ENCODE data around the gene DCAF16.

The DCAF16 gene

DNA sequence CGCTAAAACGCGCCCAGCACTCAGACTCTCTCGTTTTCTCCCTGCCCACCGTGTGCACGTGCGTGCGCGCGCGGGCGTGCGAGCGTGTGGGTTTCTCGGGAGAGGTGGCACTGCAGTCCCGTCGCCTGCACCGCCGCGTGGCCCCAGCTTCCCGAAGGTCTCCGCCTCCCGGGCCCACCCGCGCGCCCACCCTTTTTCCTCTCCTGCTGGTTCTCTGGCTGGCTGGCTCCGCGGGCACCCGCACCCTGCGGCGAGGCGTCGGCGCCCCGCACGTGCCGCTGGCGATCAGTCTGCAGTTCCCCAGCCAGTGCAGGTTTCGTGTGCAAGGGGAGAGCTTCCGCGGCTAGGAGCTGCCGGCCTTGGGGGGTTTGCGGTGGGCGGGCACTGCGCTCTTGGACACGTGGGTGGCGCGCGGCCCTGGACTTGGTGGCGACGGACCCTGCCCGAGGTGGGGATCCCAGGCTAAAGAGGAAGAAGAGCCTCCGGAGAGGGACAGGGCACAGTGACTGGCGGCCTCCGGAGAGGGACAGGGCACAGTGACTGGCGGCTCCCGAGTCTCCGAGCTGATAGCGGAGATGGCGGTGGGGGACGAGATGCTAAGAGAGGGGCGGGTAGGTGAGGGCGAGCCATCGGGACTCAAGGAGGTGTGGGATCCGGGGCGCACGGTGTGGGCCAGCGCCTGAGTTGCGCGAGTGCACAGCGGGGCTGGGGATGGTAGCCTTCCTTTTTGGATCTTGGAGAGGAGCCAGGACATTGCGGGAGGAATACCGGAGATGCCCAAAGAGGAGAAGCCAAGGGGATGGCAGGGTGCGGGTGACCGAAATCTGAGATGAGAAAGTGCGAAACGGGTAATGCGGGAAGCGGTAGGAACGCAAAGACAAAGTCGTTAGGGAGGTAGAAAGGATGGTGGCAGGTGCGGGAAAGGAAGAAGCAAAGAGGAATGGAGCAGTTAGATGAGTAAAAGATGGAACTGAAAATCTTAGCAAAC is 29.0 kb downstream of the DCAF16 start, which contains the start of gene FAM184B:
Gene FAM184B (minus strand): TSS at position 322 of the 988 bp plus-strand sequence. CDS start 322 bp downstream, outside the sequence.
- DNase-seq, result no peak

DNA sequence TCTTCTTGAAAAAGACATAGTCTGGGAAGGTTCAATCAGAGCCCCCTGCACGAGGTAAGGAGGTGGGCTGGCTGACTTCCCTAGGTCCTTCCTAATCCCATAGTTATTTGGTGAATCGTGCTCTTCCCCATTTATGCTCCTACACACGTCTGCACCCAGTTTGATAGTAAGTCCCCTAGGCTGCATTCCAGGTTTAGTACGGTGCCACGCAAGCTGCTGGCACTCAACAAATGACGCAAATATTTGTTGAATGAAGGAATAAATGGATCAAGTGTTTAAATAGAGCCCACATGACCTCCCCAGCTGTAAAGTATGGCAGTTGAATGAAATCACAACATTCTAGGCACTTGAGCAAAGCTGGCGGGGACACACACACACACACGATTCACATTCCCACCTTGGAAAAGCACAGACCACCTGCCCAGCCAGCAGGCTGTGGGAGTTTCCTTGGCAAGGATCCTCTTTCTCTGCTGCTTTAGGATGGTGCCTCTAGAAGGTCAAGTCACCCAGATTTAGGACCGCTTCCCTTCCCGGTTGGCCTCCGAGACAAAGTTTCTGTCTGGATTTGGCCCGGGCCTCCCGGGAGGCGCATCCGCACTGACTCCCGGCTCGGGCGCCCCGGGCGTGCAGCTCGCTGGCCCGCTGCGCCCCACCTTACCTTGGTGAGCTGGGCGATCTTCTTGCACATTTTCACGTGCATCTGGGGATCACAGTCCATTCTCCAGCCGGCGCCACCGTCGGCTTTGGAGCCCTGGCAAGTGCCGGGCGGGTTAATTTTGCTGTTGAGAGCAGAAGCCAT is 29.9 kb downstream of the DCAF16 start:
- DNase-seq, result no peak

DNA sequence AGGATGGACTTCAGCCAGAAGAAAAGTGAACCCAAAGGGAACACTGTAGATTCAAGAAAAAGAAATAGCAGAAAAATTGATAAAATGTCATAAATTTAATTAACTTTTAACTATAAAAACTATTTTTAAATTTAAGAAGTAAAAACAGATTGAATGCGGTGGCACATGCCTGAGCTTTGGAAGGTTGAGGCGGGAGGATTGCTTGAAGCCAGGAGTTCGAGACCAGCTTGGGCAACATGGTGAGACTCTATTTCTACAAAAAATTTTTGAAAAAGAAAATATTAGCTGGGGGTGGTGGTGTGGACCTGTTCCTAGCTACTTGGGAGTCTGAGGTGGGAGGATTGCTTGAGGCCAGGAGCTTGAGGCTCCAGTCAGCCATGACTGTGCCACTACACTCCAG is 32.1 kb downstream of the DCAF16 start:
- no peak for DNase-seq

DNA sequence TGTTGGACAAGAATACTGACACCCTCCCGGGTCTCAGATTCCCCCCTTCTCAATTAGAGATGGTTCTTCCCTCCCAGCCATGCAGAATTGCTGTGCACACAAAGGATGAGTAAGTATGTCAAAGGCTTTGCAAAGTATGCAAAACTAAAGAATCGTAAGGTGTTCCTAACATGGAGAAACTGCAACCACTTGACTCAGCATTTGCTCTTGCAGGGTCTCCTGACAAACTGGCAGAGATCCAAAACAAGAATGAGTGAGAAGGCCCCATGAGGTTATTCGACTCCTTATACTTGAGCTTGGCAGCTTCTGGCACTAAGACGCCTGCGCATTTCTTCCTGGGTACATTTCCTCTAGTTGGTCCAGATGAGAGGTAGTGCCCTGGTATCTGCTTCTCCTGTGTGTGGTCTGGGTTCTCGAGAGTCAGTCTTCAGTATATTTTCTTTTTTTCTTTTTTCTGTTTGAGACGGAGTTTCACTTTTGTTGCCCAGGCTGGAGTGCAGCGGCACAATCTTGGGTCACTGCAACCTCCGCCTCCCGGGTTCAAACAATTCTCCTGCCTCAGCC is 37.3 kb downstream of the DCAF16 start:
- DNase-seq, result no peak

DNA sequence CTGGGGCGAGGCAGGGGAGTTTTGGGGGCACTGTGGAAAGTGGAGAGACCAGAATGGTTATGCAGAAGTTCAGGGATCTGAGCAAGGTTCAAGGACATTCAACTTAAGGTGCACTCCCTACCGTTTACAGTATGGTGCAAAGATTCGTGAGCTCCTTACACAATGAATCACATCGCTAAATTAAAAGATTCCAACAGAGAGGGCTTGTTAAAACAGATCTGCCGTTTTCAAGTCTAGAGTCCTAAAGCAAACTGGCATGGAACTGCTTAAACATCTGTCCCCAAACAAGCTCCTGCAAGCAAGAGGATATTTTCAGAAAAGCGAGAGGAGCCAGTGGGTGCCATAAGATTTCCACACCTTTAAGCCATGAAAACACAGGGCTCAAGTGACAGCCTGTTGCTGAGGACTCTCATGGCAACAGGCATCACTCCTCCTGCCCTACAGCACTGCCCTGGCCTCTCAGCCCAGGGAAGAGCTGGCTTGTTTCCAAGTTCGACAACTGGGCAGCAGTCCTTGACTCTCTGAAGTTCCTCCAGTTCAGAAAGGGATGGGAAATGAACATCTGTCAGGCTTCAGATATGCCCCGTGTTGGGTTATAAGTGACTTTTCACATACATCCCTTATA is 39.2 kb downstream of the DCAF16 start:
- no peak for DNase-seq

DNA sequence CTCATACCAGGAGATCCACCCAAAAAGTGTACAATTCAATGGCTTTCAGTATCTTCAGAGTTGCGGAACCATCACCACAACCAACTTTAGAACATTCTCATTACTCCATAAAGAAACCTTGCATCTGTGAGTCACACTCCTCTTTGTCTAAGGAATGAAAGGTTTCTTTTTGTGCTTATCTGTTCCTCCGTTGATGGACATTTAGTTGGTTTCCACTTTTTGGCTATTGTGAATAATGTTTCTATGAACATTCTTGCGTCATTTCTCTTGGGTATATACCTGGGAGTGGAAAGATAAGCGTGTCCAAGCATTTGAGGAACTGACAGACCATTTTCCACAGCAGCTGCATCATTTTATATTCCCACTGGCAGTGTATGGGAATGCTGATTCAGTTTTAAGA is 39.7 kb downstream of the DCAF16 start:
- no peak for DNase-seq

DNA sequence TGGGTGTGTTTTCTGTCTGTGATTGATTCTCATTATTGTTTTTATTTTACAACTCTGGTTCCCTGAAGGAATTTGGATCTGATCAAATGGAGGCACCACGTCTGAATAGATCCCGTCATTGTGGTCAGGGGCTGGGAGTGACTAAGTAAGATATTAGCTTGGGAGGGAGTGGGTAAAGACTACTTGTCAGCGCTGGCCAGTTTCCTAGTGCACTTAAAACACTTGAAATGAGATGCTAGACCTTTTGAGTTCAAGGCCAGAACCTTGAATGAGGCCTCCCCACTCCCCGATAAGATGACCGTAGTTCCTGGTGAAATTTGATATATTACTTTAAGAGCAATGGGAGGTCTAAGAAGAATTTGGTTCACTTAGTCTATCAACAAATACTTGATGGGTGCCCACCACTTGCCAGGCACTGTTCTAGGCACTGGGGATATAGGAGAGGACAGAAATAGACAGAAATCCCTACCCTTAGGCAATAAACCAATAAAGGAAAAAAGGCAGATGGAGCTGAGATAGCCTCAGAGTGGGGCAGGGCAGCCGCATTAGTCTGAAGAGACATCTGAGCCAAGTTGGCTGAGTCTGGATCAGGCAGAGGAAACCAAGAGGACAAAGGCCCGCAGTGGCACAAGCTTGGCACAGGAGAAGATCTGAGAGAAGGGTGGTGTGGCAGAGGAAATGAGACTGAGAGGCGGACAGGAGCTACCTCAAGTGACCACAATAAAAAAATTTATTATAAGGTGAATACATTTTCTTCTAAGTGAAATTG is 41.0 kb downstream of the DCAF16 start:
- no peak for DNase-seq

DNA sequence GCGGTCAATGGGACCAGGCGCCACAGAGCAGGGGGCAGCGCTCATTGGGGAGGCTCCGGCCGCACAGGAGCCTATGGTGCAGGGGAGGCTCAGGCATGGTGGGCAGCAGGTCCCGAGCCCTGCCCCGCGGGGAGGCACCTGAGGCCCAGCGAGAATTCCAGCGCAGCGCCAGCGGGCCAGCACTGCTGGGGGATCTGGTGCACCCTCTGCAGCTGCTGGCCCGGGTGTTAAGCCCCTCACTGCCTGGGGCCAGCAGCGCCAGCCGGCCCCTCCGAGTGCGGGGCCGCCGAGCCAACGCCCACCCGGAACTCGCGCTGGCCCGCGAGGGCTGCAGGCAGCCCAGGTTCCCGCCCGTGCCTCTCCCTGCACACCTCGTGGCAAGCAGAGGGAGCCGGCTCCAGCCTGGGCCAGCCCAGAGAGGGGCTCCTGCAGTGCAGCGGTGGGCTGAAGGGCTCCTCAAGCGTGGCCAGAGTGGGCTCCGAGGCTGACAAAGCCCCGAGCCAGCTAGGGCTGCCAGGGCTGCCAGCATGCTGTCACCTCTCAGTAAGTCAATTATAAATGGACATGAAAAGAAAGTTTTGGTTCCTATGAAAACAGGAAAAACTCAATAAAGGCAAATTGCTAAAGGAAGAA is 43.6 kb downstream of the DCAF16 start:
- DNase-seq, result no peak

DNA sequence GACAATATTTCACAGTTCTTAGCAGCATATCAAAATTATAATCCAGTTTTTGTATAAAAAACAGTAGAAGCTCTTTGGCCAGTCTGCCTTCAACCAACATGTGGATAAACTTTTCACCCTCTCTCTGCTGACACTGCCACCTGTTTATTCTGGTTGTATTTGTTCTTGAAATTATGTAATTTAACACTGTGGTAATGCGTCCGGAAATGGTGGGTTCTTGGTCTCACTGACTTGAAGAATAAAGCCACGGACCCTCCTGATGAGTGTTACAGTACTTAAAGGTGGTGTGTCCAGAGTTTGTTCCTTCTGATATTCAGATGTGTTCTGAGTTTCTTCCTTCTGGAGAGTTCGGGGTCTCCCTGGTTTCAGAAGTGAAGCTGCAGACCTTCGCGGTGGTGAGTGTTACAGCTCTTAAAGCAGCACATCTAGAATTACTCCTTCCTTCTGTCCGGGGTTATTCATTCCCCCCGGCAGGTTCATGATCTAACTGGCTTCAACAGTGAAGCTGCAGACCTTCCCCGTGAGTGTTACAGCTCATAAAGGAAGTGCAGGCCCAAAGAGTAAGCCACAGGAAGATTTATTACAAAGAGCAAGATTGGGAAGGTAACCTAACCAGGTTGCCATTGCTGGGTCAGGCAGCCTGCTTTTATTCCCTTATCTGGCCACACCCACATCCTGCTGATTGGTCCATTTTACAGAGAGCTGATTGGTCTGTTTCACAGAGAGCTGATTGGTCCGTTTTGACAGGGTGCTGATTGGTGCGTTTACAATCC is 44.9 kb downstream of the DCAF16 start:
- no peak for DNase-seq

DNA sequence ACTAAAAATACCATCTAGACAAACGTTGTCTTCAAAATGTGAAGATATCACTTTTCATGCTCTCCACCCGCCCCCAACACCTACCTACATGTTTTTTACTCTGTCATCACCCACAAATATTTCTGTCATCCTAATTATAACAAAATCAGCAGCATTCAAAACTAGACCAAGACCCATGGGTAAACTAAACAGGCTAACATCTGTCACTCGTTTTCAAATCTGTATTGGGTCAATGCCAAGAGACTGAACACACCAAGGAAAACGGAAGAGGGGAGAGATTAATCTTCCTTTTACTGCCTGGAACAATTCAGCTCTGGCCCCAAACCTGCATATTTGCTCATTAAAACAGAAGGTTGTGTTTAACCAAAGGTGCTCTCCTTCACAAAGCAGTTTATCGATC is 46.6 kb downstream of the DCAF16 start:
- no peak for DNase-seq

DNA sequence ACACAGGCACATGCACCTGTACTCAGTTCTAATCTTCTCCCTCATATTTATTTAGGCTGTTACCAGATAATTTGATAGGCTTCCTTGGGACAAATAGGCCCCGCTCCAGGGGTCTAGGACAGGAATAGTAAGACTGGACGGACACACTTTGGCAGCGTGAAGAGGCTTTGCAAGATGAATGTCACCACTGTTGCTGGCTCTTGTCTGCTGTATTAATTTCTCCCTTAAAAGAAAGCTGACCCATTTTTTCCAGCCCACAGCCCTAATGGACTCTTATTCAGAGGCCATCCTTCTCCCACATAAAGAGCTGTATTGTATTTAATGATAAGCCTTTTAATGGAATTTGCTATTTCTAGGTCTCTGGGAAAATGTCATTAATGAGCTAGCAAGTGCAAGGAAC is 47.1 kb downstream of the DCAF16 start:
- no peak for DNase-seq

DNA sequence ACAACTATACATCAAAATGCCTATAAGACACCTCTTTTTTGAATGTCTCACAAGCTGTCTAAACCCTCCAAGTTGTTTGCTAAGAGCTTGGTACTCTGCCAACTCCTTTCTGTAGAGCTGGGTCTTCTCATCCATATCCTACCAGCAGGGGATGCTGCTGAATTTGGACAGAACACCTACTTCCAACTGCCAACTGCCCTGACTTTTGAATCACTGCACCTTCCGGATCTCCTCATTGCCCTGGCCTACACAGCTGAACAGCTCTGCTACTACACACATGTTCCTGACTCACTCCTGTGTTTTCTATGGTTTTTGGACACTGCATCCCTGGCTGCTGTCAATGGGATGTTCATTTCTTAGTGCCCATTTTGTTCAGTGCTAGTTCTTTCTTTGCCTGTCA is 47.8 kb downstream of the DCAF16 start:
- no peak for DNase-seq

DNA sequence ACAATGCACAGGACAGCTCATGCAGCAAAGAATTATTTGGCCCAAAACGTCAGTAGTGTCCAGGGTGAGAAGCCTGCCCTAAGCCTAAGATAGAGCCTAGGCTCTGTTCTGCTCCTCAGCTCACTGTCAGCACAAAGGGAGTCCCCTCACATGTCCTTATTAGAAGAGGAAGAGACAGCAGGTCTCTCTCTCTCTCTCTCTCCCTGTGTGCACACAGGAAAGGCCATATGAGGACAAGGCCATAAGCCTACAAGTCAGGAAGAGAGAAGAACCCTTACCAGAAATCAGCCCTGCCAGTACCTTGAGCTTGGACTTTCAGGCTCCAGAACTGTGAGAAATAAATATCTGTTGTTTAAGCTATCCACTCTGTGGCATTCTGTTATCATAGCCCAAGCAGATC is 49.5 kb downstream of the DCAF16 start:
- no peak for DNase-seq

DNA sequence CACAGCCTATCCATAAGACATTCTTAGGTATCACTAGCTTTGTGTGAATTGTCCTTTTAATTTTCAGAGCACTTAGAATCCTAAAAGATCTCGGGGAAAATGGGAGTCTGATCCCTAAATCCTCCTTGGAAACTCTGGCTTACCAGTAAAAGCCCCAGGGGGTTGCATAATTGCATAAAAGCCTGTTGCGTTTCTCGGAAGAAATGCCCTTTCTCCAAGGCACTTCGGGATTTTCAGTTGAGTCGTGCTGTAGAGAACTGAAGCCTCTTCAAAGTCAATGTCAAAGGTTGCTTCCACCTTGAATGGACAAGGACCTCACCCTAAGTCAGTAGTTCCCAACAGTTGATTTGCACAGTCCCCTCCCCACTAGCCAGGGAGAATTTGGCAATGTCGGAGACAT is 49.9 kb downstream of the DCAF16 start:
- no peak for DNase-seq

DNA sequence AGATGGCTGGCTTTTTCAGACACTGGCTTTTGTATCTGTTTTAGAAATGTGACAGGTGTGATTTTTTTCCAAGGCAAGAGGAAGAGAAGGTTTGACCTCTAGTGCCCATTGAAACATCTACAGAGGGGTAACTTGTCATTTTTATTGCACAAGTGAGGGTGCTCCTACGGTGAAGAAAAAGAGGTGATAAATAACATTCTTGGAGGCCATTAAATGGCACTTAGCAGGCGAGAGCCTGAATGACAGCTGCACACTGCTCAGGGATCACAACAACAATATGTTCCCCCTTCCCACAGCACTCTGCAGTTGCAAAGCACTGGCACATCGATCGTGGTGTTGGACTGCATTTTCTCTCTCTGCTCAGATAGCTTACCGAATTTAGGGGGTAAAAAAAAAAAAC is 52.1 kb downstream of the DCAF16 start:
- DNase-seq, result no peak

DNA sequence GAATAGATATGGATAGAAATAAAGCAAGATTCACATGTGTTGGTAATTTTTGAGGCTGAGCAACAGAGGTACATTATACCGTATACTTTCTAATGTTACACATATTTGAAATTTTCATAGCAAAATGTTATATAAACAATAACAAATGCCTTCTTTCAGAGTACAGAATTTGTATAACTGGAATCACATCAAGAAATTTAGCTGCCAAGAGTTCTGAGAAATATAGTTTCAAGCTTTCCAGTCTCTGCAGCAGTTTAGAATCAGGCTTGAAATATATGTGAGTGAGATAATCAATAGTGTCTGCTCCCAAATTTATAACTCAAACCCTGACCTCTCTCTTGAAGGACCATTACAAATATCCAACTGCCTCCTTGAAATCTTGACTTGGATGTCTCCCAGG is 52.9 kb downstream of the DCAF16 start:
- no peak for DNase-seq

DNA sequence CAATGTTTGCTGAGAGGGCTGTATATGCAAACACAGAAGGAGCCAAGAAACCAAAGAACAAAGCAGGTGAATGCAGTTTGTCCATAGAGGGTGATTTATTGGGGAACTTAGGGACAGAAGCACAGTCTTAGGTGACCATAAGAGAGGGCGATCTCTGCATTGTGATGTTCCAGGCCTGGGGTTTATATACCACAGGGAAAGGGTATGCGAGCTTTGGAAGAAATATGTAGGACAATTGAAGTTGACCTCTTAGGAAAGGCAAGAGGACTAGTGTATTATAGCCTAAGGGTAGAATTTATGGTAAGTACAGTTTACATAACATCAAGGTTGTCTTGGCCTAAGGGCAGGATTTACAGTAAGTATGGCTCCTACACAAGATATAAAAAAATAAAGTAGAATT is 56.9 kb downstream of the DCAF16 start:
- DNase-seq, result no peak
